HepG2 (cell line): ENCODE results near the gene NUFIP2.

Source experiments
- DPF2 ChIP-seq: sonication (generic); formaldehyde crosslinking; IDR thresholded peaks from 2 replicates; pipeline ENCODE4 v1.4.0; 2020; ENCODE audit warnings: mild to moderate bottlenecking, low read depth, missing genetic modification reagents, borderline replicate concordance
- ELF1 ChIP-seq: sonication (generic); formaldehyde crosslinking; IDR thresholded peaks from 2 replicates; pipeline ENCODE4 v1.4.0; 2020; ENCODE audit warnings: missing genetic modification reagents
- POLR2AphosphoS5 ChIP-seq: IDR thresholded peaks from 2 replicates; pipeline ENCODE4 v1.6.1; 2012; ENCODE audit warnings: low read depth, low read length
- ZBTB43 ChIP-seq: sonication (generic); formaldehyde crosslinking; conservative IDR thresholded peaks from 2 replicates; pipeline ENCODE4 v1.4.0; 2020; ENCODE audit warnings: missing genetic modification reagents

- no peak for TF ChIP-seq DPF2
- TF ChIP-seq ZBTB43 (CRISPR knock-in tag): no peak
- TF ChIP-seq ELF1 (CRISPR knock-in tag): no peak
- no peak for TF ChIP-seq POLR2AphosphoS5
Observed at GRCh38 chr17:29235904-29236303, 58.0 kb downstream of the NUFIP2 start.
